ENCODE results near the gene NOB1.
"Not testable (repeated sequence)": the region's sequence is repeated elsewhere in the genome, so short reads cannot be mapped to it uniquely, and the experiment has no call there.

Gene NOB1

GRCh38 chr16:69741951-69742904 lies 12.5 kb downstream of the NOB1 start:
- Histone ChIP-seq H3K4me1 (ENCODE audit: control insufficient read depth, insufficient read depth, low read length) (no peaks in the 10 kb centered on the region), H3K27ac (ENCODE audit: insufficient read depth, low read depth, low read length, poor library complexity, severe bottlenecking) (no peak overlapping the region), H3K4me3 (ENCODE audit: insufficient read depth, low read depth, low read length) (no peak overlapping the region), H3K36me3 (ENCODE audit: control insufficient read depth, insufficient read depth, low read length) (peaks cover 52% of the 10 kb centered on the region), H3K27me3 (ENCODE audit: control insufficient read depth, insufficient read depth, low read length, poor library complexity, severe bottlenecking) (no peaks in the 10 kb centered on the region), H3K9me3 (ENCODE audit: control insufficient read depth, low read length) (no peaks in the 10 kb centered on the region)
- WGBS, 2 experiments = 95 to 96% methylated on average over 41 of the region's 41 CpGs

DNA sequence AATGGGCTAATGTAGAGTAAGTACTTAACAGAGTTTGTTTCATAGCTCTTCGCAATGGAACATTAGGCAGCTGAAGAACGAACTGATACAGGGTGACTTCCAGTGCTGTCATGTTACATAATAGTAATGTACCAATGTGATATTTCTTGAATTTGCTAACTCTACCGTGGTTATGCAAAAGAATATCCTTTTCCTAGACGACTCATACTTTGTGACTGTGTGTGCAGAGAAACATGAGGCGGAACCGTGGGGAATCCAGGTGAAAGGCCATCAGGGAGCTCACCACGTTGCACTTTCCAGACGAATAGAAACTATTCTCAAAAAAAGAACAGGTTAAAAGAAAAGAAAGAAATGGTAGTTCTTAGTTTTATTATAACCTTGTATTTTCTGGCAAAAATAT lies 13.2 kb downstream of the NOB1 start:
- no peaks in the 10 kb centered on the region for H3K27me3 ChIP-seq (ENCODE audit: control insufficient read depth, insufficient read depth, low read length, poor library complexity, severe bottlenecking)
- H3K4me1 ChIP-seq (ENCODE audit: control insufficient read depth, insufficient read depth, low read length) = no peaks in the 10 kb centered on the region
- WGBS, 2 experiments = 97 to 98% methylated on average over 8 of the region's 8 CpGs
- H3K4me3 ChIP-seq (ENCODE audit: insufficient read depth, low read depth, low read length) = no peak overlapping the region
- H3K36me3 ChIP-seq (ENCODE audit: control insufficient read depth, insufficient read depth, low read length) = peaks cover 52% of the 10 kb centered on the region
- H3K9me3 ChIP-seq (ENCODE audit: control insufficient read depth, low read length) = no peaks in the 10 kb centered on the region
- H3K27ac ChIP-seq (ENCODE audit: insufficient read depth, low read depth, low read length, poor library complexity, severe bottlenecking) = no peak overlapping the region

- H3K4me1 ChIP-seq (ENCODE audit: control insufficient read depth, insufficient read depth, low read length) = peaks cover 5% of the 10 kb centered on the region
- H3K27me3 ChIP-seq (ENCODE audit: control insufficient read depth, insufficient read depth, low read length, poor library complexity, severe bottlenecking) = no peaks in the 10 kb centered on the region
- no peaks in the 10 kb centered on the region for H3K9me3 ChIP-seq (ENCODE audit: control insufficient read depth, low read length)
- H3K27ac ChIP-seq (ENCODE audit: insufficient read depth, low read depth, low read length, poor library complexity, severe bottlenecking) = no peak overlapping the region
- H3K4me3 ChIP-seq (ENCODE audit: insufficient read depth, low read depth, low read length) = no peak overlapping the region
- H3K36me3 ChIP-seq (ENCODE audit: control insufficient read depth, insufficient read depth, low read length) = no peaks in the 10 kb centered on the region
- 93 to 95% methylated on average over 6 of the region's 6 CpGs for WGBS, 2 experiments
Observed at GRCh38 chr16:69732101-69732500, 22.6 kb downstream of the NOB1 start.

- not testable (repeated sequence) for H3K27me3 ChIP-seq (ENCODE audit: control insufficient read depth, insufficient read depth, low read length, poor library complexity, severe bottlenecking); H3K9me3 ChIP-seq (ENCODE audit: control insufficient read depth, low read length); H3K4me3 ChIP-seq (ENCODE audit: insufficient read depth, low read depth, low read length); H3K27ac ChIP-seq (ENCODE audit: insufficient read depth, low read depth, low read length, poor library complexity, severe bottlenecking); H3K4me1 ChIP-seq (ENCODE audit: control insufficient read depth, insufficient read depth, low read length); H3K36me3 ChIP-seq (ENCODE audit: control insufficient read depth, insufficient read depth, low read length)
- 91 to 94% methylated on average over 5 of the region's 5 CpGs for WGBS, 2 experiments
Observed at GRCh38 chr16:69731280-69731679, 23.4 kb downstream of the NOB1 start.

DNA sequence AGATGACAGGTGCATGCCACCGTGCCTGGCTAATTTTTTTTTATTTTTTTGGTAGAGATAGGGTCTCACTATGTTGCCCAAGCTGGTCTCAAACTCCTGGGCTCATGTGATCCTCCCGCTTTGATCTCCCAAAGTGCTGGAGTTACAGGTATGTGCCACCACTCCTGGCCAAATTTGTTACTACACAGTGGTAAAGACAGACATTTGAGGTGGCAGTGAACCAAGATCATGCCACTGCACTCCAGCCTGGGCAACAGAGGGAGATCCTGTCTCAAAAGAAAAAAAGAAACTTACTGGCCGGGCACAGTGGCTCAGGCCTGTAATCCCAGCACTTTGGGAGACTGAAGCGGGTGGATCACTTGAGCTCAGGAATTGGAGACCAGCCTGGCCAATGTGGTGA lies 25.7 kb downstream of the NOB1 start:
- H3K36me3 ChIP-seq (ENCODE audit: control insufficient read depth, insufficient read depth, low read length); H3K9me3 ChIP-seq (ENCODE audit: control insufficient read depth, low read length); H3K4me3 ChIP-seq (ENCODE audit: insufficient read depth, low read depth, low read length); H3K27ac ChIP-seq (ENCODE audit: insufficient read depth, low read depth, low read length, poor library complexity, severe bottlenecking); H3K27me3 ChIP-seq (ENCODE audit: control insufficient read depth, insufficient read depth, low read length, poor library complexity, severe bottlenecking): not testable (repeated sequence)
- peaks cover 14% of the 10 kb centered on the region for H3K4me1 ChIP-seq (ENCODE audit: control insufficient read depth, insufficient read depth, low read length)
- WGBS, 2 experiments = 89 to 96% methylated on average over 4 of the region's 4 CpGs

DNA sequence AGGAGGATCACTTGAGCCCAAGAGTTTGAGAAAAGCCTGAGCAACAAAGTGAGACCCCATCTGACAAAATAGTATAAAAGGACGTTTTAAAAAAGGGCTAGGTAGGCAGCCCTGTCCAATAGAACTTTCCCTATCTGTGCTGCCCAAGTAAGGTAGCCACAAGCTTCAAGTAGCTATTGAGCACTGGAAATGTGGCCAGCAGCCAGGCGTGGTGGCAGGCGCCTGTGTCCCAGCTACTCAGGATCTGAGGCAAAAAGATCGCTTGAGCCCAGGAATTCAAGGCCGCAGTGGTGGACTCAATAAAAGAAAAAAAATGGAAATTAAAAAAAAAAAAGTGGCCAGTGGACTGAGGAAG lies 26.8 kb downstream of the NOB1 start:
- Histone ChIP-seq H3K4me3 (ENCODE audit: insufficient read depth, low read depth, low read length) (no peak overlapping the region), H3K36me3 (ENCODE audit: control insufficient read depth, insufficient read depth, low read length) (no peaks in the 10 kb centered on the region), H3K27ac (ENCODE audit: insufficient read depth, low read depth, low read length, poor library complexity, severe bottlenecking) (no peak overlapping the region), H3K27me3 (ENCODE audit: control insufficient read depth, insufficient read depth, low read length, poor library complexity, severe bottlenecking) (no peaks in the 10 kb centered on the region), H3K9me3 (ENCODE audit: control insufficient read depth, low read length) (no peaks in the 10 kb centered on the region), H3K4me1 (ENCODE audit: control insufficient read depth, insufficient read depth, low read length) (peaks cover 14% of the 10 kb centered on the region)
- WGBS, 2 experiments = 93 to 94% methylated on average over 5 of the region's 5 CpGs

DNA sequence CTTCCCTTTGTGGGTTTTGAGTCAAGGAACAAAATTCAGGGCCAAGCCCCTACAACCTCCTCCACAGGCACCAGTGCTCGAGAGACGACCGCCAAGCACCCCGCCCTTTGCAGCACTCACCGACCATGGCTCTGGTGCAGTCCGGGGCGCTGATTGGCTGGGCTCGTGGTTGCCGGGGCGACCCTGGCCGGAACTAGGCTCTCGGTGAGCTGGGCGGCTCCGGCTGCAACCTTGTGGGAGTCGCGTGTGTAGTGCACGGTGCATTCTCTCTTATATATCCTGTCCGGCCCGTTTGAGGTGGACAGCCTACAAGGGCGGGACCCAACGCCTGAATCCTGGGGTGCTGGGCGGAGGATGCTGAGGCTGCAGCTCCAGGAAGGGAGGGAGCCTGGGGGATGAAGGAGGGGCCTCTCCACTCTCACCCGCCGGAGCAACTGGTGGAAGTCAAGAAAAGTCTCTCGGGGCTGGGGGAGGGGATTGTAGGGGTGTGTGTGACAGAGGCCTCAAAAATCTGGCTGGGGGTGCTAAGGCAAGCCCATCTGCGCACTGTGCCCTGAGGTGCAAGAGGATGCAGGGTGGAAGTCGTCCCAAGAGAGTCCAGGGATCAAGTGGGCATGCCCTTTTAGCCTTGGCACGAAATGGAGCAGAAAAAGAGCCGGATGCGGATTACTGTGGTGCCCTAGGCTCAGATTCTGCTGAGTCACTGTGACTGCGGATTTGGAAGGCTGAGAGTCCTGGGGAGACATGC lies 28.2 kb downstream of the NOB1 start, which contains the start of gene NQO1:
NQO1 (minus strand) TSS at position 248 of the 748 bp plus-strand sequence; CDS start at position 127, 121 bp downstream.
- 1 to 2% methylated on average over 31 of the region's 31 CpGs for WGBS, 2 experiments
- H3K9me3 ChIP-seq (ENCODE audit: control insufficient read depth, low read length) = no peaks in the 10 kb centered on the region
- no peaks in the 10 kb centered on the region for H3K36me3 ChIP-seq (ENCODE audit: control insufficient read depth, insufficient read depth, low read length)
- peak within 1 kb of the TSS; percentile 41 for H3K4me3 ChIP-seq (ENCODE audit: insufficient read depth, low read depth, low read length)
- peaks cover 14% of the 10 kb centered on the region for H3K4me1 ChIP-seq (ENCODE audit: control insufficient read depth, insufficient read depth, low read length)
- H3K27me3 ChIP-seq (ENCODE audit: control insufficient read depth, insufficient read depth, low read length, poor library complexity, severe bottlenecking) = no peaks in the 10 kb centered on the region
- peak within 1 kb of the TSS; percentile 70 for H3K27ac ChIP-seq (ENCODE audit: insufficient read depth, low read depth, low read length, poor library complexity, severe bottlenecking)

GRCh38 chr16:69725480-69726312 lies 29.0 kb downstream of the NOB1 start:
- no peaks in the 10 kb centered on the region for H3K9me3 ChIP-seq (ENCODE audit: control insufficient read depth, low read length)
- H3K27ac ChIP-seq (ENCODE audit: insufficient read depth, low read depth, low read length, poor library complexity, severe bottlenecking) = peak overlapping the region; percentile 70
- peak overlapping the region; percentile 41 for H3K4me3 ChIP-seq (ENCODE audit: insufficient read depth, low read depth, low read length)
- peaks cover 14% of the 10 kb centered on the region for H3K4me1 ChIP-seq (ENCODE audit: control insufficient read depth, insufficient read depth, low read length)
- H3K36me3 ChIP-seq (ENCODE audit: control insufficient read depth, insufficient read depth, low read length) = no peaks in the 10 kb centered on the region
- H3K27me3 ChIP-seq (ENCODE audit: control insufficient read depth, insufficient read depth, low read length, poor library complexity, severe bottlenecking) = no peaks in the 10 kb centered on the region
- 71 to 74% methylated on average over 32 of the region's 32 CpGs for WGBS, 2 experiments

DNA sequence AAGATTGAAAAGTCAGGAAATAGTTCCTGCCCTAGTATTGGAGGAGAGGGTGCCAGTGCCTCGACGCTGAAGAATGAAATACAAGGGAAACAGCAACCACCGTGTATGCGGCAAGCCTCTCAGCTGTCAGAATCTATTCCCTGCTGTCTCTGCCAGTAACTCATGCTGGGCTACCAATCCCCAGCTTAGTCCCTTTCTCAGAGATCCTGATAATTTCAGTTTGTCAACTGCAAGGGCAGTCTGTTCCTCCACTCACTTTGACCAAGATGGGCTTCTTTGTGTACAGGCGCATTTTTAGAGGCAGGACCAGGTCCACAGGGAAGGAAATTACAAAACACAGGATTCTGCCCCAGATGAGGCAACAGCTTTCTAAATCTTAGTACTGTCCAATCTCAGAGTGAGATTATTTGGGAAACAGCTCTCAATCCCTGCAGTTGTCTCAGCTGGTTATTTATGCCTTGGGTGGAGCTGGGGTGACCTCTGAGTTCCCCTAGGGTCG lies 29.7 kb downstream of the NOB1 start:
- H3K36me3 ChIP-seq (ENCODE audit: control insufficient read depth, insufficient read depth, low read length) = no peaks in the 10 kb centered on the region
- no peak overlapping the region for H3K27ac ChIP-seq (ENCODE audit: insufficient read depth, low read depth, low read length, poor library complexity, severe bottlenecking)
- H3K4me1 ChIP-seq (ENCODE audit: control insufficient read depth, insufficient read depth, low read length) = peaks cover 14% of the 10 kb centered on the region
- no peak overlapping the region for H3K4me3 ChIP-seq (ENCODE audit: insufficient read depth, low read depth, low read length)
- no peaks in the 10 kb centered on the region for H3K9me3 ChIP-seq (ENCODE audit: control insufficient read depth, low read length)
- 60 to 61% methylated on average over 6 of the region's 6 CpGs for WGBS, 2 experiments
- no peaks in the 10 kb centered on the region for H3K27me3 ChIP-seq (ENCODE audit: control insufficient read depth, insufficient read depth, low read length, poor library complexity, severe bottlenecking)

Data from ectodermal cell (in vitro differentiated cells).